GM12864 (cell line): ENCODE results near the gene GNAL.

Experiments used
- DNase-seq: peaks from one replicate; pipeline ENCODE4 v3.0.0-alpha.2; 2011; ENCODE audit warnings: low read depth
- H3K4me3 ChIP-seq: 2 replicates; pipeline ENCODE4 v1.5.1; 2011; ENCODE audit warnings: mild to moderate bottlenecking, low read depth, low read length, control low read depth
- TF ChIP-seq, protein P1 (sequence below): IDR thresholded peaks from 2 replicates; pipeline ENCODE4 v1.5.1; 2011; ENCODE audit warnings: low read depth, mild to moderate bottlenecking, moderate library complexity, low read length, control low read depth, inconsistent platforms; ENCODE audit errors: missing control alignments

GNAL gene

DNA sequence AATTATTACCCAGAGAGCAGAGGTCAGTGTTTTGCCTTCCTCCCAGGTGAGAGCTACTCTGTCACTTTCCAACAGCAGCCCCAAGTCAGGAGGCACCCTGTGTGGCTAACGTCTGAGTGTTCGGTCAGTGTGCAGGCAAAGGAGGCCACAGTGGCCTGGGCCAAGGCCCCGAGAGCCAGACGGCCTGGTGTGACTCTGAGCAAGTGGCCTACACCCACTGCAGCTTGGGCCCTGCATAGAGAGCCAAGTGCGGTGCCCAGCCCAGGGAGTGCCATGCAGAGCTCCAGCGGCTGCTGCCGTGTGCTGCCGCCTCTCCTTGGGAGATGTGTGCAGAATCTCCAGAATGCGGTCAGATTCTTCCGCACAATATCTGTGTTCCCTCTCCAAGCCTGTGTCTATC lies 70.4 kb downstream of the GNAL start:
- TF ChIP-seq, protein P1, sequence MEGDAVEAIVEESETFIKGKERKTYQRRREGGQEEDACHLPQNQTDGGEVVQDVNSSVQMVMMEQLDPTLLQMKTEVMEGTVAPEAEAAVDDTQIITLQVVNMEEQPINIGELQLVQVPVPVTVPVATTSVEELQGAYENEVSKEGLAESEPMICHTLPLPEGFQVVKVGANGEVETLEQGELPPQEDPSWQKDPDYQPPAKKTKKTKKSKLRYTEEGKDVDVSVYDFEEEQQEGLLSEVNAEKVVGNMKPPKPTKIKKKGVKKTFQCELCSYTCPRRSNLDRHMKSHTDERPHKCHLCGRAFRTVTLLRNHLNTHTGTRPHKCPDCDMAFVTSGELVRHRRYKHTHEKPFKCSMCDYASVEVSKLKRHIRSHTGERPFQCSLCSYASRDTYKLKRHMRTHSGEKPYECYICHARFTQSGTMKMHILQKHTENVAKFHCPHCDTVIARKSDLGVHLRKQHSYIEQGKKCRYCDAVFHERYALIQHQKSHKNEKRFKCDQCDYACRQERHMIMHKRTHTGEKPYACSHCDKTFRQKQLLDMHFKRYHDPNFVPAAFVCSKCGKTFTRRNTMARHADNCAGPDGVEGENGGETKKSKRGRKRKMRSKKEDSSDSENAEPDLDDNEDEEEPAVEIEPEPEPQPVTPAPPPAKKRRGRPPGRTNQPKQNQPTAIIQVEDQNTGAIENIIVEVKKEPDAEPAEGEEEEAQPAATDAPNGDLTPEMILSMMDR = no peak
- DNase-seq = no peak
- H3K4me3 ChIP-seq = no peak overlapping the region

DNA sequence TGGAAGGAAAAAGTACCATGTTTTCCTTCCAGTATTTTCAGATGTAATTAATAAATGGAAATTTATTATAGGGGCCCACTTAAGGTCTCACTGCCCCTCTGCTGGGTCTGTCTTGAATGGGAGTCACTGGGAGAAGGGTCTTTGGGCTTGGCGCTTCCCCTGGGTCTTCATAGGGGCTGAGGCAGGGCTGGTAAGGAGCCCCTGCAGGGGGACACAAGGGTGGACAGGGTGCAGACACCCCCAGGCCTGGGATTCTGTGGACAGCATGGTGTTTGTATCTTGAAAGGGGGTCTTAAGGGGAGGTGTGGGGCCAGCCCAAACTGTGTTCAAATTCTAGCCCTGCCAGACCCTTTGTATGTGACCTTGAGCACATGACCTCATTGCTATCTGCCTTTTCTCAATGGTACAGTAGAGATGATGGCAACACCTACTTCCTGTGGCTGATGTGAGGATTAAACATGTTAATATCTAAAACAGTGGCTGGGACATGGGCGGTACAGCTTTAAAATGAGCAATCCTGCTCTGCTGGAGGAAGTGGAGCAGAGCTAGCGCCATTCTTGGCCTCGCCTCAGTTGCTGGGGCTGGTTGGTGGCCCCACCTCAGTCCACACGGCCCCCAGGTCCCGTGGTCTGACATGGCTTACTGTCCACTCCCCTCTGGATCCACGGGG lies 71.6 kb downstream of the GNAL start:
- TF ChIP-seq, protein P1 = no peak
- H3K4me3 ChIP-seq = no peak overlapping the region
- no peak for DNase-seq

DNA sequence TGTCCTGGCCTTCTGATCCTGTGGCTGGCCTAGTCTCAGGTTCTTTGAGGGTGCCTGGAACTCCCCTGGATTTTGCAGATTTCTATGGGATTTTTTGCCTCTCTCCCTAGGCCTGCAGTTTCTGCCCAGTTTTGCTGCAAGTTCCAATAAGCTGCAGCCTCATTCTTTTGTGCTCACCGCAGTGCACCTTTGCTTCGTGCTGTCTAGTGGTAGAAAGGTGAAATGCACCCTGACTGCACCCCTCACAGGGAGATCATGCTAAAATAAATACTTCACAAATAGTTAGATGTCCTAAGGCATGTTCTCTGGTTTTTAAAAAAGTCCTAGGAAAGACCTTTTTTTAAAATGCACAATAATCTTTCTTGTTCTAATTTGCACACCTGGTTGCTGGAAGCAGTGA lies 72.5 kb downstream of the GNAL start:
- TF ChIP-seq, protein P1 = peak; percentile 63
- DNase-seq = no peak

DNA sequence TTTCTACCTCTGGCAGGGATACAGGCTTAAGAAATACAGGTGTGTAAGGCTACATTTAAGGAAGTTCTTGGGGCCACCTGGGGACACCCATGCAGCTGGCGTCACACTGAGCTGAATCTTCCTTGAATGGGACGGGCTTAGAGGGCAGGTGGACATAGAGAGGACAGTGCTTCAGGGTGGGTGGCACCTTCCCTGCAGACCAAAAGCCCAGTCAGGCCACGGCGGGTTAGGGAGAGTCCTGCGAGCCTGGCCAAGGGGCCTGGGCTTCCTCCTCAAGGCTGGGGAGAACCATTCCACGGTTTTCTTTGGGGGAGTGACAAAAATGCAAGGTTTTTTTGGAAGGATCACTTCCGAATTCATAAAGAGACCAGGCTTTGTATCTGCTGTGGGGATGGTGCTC lies 73.4 kb downstream of the GNAL start:
- TF ChIP-seq, protein P1 = no peak
- H3K4me3 ChIP-seq = no peak overlapping the region
- no peak for DNase-seq

More for the DNA sequence above, 72.5 kb downstream of the GNAL start:
- H3K4me3 ChIP-seq = no peak overlapping the region

DNA sequence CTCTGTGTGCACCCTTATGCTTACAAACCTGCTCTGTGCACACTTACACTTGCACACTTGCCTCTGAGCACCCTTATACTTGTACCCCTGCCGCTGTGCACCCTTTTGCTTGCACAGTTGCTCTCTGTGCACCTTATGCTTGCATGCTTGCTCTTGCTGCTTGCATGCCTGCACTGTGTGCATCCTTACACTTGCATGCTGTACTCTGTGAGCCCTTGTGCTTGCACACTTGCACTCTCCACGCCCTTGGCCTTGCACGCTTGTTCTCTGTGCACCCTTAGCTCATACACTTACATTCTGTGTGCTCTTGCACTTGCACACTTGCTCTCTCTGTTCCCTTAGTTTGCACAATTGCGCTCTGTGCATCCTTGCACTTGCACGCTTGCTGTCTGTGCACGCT lies 78.3 kb downstream of the GNAL start:
- H3K4me3 ChIP-seq = no peak overlapping the region
- no peak for DNase-seq
- TF ChIP-seq, protein P1 = no peak

DNA sequence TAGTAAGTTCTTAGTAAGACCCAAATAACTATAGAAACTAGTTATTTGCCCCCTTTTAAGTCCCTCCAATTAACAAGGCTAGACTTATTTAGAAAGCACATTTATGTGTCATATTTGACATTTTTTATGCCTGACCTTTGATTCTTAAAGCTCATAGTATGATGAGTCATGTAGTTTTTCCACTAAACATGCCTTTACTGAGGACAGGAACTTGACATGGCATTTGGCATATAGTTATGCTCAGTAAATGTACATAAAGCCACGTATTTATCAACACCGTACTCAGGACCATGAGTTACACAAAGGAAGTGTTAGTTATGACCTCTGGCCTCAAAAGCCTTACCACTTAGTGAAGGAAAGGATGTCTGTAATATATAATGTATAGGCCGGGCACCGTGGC lies 78.9 kb downstream of the GNAL start:
- no peak overlapping the region for H3K4me3 ChIP-seq
- TF ChIP-seq, protein P1 = no peak
- no peak for DNase-seq
